IMR-90 (cell line): ENCODE results near the gene KIAA1328.

Experiments used
- CEBPB ChIP-seq: IDR thresholded peaks from 2 replicates; pipeline ENCODE4 v1.6.1; 2012; ENCODE audit warnings: low read depth, low read length, improper control_type of control experiment
- FOS ChIP-seq: fragments of 150-350 bp; IDR thresholded peaks from 2 replicates; pipeline ENCODE4 v1.6.1; 2016; ENCODE audit warnings: low read depth, low read length
- MAFK ChIP-seq: IDR thresholded peaks from 2 replicates; pipeline ENCODE4 v1.6.1; 2012; ENCODE audit warnings: low read depth, low read length, improper control_type of control experiment
- MAZ ChIP-seq: IDR thresholded peaks from 2 replicates; pipeline ENCODE4 v1.6.1; 2012; ENCODE audit warnings: low read depth, mild to moderate bottlenecking, low read length, improper control_type of control experiment, moderate library complexity, borderline replicate concordance
- POLR2A ChIP-seq: IDR thresholded peaks from 2 replicates; pipeline ENCODE4 v1.6.1; 2012; ENCODE audit warnings: mild to moderate bottlenecking, low read depth, low read length
- RAD21 ChIP-seq: IDR thresholded peaks from 2 replicates; pipeline ENCODE4 v1.6.1; 2012; ENCODE audit warnings: low read length, improper control_type of control experiment
- RCOR1 ChIP-seq: IDR thresholded peaks from 2 replicates; pipeline ENCODE4 v1.6.1; 2012; ENCODE audit warnings: mild to moderate bottlenecking, low read length, improper control_type of control experiment; ENCODE audit not compliant: insufficient replicate concordance
- SMC3 ChIP-seq: fragments of 150-350 bp; IDR thresholded peaks from 2 replicates; pipeline ENCODE4 v1.6.1; 2016; ENCODE audit warnings: low read depth, mild to moderate bottlenecking, antibody characterized with exemption, low read length, moderate library complexity
- TF ChIP-seq, protein P1 (sequence below): conservative IDR thresholded peaks from 2 replicates; pipeline ENCODE4 v1.5.1; 2012; ENCODE audit warnings: mild to moderate bottlenecking, low read depth, low read length, improper control_type of control experiment
- TF ChIP-seq, protein P2 (sequence below): fragments of 150-350 bp; IDR thresholded peaks from 2 replicates; pipeline ENCODE4 v1.6.1; 2017; ENCODE audit warnings: mild to moderate bottlenecking, antibody characterized with exemption, low read length, low read depth
- TF ChIP-seq, protein P3 (sequence below): fragments of 150-350 bp; IDR thresholded peaks from 2 replicates; pipeline ENCODE4 v1.6.1; 2016; ENCODE audit warnings: low read depth, mild to moderate bottlenecking, low read length, moderate library complexity, borderline replicate concordance

DNA sequence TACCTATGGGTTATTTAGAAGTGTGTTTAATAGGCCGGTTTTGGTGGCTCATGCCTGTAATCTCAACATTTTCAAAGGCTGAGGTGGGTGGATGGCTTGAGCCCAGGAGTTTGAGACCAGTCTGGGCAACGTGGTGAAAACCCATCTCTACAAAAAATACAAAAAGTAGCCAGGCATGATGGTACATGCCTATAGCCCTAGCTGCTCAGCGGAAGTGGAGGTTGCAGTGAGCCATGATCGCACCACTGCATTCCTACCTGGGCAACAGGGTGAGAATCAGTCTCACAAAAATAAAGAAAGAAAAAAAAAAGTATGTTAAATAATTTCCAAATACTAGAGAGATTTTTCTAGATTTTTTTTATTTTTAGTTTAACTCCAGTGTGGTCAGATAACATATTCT lies 316.0 kb downstream of the KIAA1328 start:
- TF ChIP-seq, protein P1, sequence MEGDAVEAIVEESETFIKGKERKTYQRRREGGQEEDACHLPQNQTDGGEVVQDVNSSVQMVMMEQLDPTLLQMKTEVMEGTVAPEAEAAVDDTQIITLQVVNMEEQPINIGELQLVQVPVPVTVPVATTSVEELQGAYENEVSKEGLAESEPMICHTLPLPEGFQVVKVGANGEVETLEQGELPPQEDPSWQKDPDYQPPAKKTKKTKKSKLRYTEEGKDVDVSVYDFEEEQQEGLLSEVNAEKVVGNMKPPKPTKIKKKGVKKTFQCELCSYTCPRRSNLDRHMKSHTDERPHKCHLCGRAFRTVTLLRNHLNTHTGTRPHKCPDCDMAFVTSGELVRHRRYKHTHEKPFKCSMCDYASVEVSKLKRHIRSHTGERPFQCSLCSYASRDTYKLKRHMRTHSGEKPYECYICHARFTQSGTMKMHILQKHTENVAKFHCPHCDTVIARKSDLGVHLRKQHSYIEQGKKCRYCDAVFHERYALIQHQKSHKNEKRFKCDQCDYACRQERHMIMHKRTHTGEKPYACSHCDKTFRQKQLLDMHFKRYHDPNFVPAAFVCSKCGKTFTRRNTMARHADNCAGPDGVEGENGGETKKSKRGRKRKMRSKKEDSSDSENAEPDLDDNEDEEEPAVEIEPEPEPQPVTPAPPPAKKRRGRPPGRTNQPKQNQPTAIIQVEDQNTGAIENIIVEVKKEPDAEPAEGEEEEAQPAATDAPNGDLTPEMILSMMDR, result no peak
- TF ChIP-seq POLR2A, result no peak
- TF ChIP-seq, protein P2, sequence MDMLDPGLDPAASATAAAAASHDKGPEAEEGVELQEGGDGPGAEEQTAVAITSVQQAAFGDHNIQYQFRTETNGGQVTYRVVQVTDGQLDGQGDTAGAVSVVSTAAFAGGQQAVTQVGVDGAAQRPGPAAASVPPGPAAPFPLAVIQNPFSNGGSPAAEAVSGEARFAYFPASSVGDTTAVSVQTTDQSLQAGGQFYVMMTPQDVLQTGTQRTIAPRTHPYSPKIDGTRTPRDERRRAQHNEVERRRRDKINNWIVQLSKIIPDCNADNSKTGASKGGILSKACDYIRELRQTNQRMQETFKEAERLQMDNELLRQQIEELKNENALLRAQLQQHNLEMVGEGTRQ, result no peak
- TF ChIP-seq MAZ, result no peak
- TF ChIP-seq RCOR1, result no peak
- TF ChIP-seq CEBPB, result no peak
- no peak for TF ChIP-seq MAFK
- no peak for TF ChIP-seq FOS
- no peak for TF ChIP-seq RAD21
- TF ChIP-seq, protein P3, sequence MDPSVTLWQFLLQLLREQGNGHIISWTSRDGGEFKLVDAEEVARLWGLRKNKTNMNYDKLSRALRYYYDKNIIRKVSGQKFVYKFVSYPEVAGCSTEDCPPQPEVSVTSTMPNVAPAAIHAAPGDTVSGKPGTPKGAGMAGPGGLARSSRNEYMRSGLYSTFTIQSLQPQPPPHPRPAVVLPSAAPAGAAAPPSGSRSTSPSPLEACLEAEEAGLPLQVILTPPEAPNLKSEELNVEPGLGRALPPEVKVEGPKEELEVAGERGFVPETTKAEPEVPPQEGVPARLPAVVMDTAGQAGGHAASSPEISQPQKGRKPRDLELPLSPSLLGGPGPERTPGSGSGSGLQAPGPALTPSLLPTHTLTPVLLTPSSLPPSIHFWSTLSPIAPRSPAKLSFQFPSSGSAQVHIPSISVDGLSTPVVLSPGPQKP, result no peak
- no peak for TF ChIP-seq SMC3
